Measurements from ENCODE around the gene ACVRL1. TPM values are rescaled to one million over a fixed set of nuclear protein-coding genes. Genes with fewer than 3 reads are reported as not detected.

The ACVRL1 gene
- total and polyA plus RNA-seq, 3 experiments from 2014 or later: 0.07 TPM; not detected in 2

- no peak overlapping the region for H3K4me3 ChIP-seq (ENCODE audit: low read length)
- H3K4me3 Mint-ChIP-seq: no peak overlapping the region
Measured at GRCh38 chr12:51897181-51897580, 10.1 kb upstream of the ACVRL1 start.

GRCh38 chr12:51898506-51898905 lies 8.8 kb upstream of the ACVRL1 start:
- no peaks in the 10 kb centered on the region for H3K36me3 ChIP-seq (ENCODE audit: insufficient read depth, low read length)
- H3K4me3 ChIP-seq (ENCODE audit: low read length): no peak overlapping the region
- H3K4me1 ChIP-seq (ENCODE audit: insufficient read depth, low read length): no peaks in the 10 kb centered on the region
- Mint-ChIP-seq H3K4me1 (no peaks in the 10 kb centered on the region), H3K4me3 (no peak overlapping the region), H3K36me3 (peaks cover 0 to 3% (median 2%) of the 10 kb centered on the region in 3 donors), H3K27ac (no peak overlapping the region), H3K27me3 (peaks cover 11 to 24% of the 10 kb centered on the region in 2 donors), H3K9me3 (no peaks in the 10 kb centered on the region)
- no peak for DNase-seq
- ChIA-PET CTCF (no interaction called here), POLR2A (no interaction called here)
- H3K9me3 ChIP-seq (ENCODE audit: low read length): no peaks in the 10 kb centered on the region
- H3K27ac ChIP-seq (ENCODE audit: low read depth, low read length): no peak overlapping the region
- H3K27me3 ChIP-seq (ENCODE audit: insufficient read depth, low read length, poor library complexity, severe bottlenecking): no peaks in the 10 kb centered on the region

More at GRCh38 chr12:51897181-51897580, 10.1 kb upstream of the ACVRL1 start:
- H3K9me3 Mint-ChIP-seq: no peaks in the 10 kb centered on the region
- peak overlapping the region in 1 of 8 donors; percentile 45 for H3K27ac Mint-ChIP-seq
- Histone ChIP-seq H3K9me3 (ENCODE audit: low read length) (no peaks in the 10 kb centered on the region), H3K27ac (ENCODE audit: low read depth, low read length) (no peak overlapping the region), H3K36me3 (ENCODE audit: insufficient read depth, low read length) (no peaks in the 10 kb centered on the region), H3K4me1 (ENCODE audit: insufficient read depth, low read length) (no peaks in the 10 kb centered on the region), H3K27me3 (ENCODE audit: insufficient read depth, low read length, poor library complexity, severe bottlenecking) (no peaks in the 10 kb centered on the region)
- no peaks in the 10 kb centered on the region for H3K4me1 Mint-ChIP-seq
- CTCF ChIA-PET: interaction anchor here (0.9 to 1.6 kb wide), 3 partner anchors 26 to 95 kb away, joined by 3 to 4 read pairs (median 4); no protein-coding TSS in a partner anchor
- peaks cover 11 to 28% of the 10 kb centered on the region in 2 donors for H3K27me3 Mint-ChIP-seq
- H3K36me3 Mint-ChIP-seq: peaks cover 0 to 3% (median 2%) of the 10 kb centered on the region in 3 donors
- no peak for DNase-seq
- POLR2A ChIA-PET: no interaction called here

- Histone ChIP-seq H3K9me3 (ENCODE audit: low read length) (no peaks in the 10 kb centered on the region), H3K4me1 (ENCODE audit: insufficient read depth, low read length) (no peaks in the 10 kb centered on the region), H3K36me3 (ENCODE audit: insufficient read depth, low read length) (no peaks in the 10 kb centered on the region), H3K4me3 (ENCODE audit: low read length) (no peak overlapping the region), H3K27ac (ENCODE audit: low read depth, low read length) (no peak overlapping the region), H3K27me3 (ENCODE audit: insufficient read depth, low read length, poor library complexity, severe bottlenecking) (no peaks in the 10 kb centered on the region)
- ChIA-PET CTCF (no interaction called here), POLR2A (no interaction called here)
- Mint-ChIP-seq H3K4me3 (no peak overlapping the region), H3K27ac (no peak overlapping the region), H3K27me3 (peaks cover 11 to 24% of the 10 kb centered on the region in 2 donors), H3K4me1 (no peaks in the 10 kb centered on the region), H3K9me3 (no peaks in the 10 kb centered on the region), H3K36me3 (peaks cover 0 to 3% (median 2%) of the 10 kb centered on the region in 3 donors)
- DNase-seq: no peak
Measured at GRCh38 chr12:51898937-51899336, 8.4 kb upstream of the ACVRL1 start.

GRCh38 chr12:51900323-51900889 lies 6.9 kb upstream of the ACVRL1 start:
- ChIA-PET POLR2A (no interaction called here), CTCF (no interaction called here)
- H3K27ac ChIP-seq (ENCODE audit: low read depth, low read length): no peak overlapping the region
- peaks cover 0 to 3% (median 2%) of the 10 kb centered on the region in 3 donors for H3K36me3 Mint-ChIP-seq
- H3K36me3 ChIP-seq (ENCODE audit: insufficient read depth, low read length): no peaks in the 10 kb centered on the region
- H3K4me3 ChIP-seq (ENCODE audit: low read length): no peak overlapping the region
- no peak overlapping the region for H3K4me3 Mint-ChIP-seq
- H3K27me3 Mint-ChIP-seq: peaks cover 10 to 21% of the 10 kb centered on the region in 2 donors
- no peaks in the 10 kb centered on the region for H3K9me3 Mint-ChIP-seq
- peaks cover 2% of the 10 kb centered on the region for H3K27me3 ChIP-seq (ENCODE audit: insufficient read depth, low read length, poor library complexity, severe bottlenecking)
- no peaks in the 10 kb centered on the region for H3K9me3 ChIP-seq (ENCODE audit: low read length)
- no peak for DNase-seq
- no peaks in the 10 kb centered on the region for H3K4me1 ChIP-seq (ENCODE audit: insufficient read depth, low read length)
- no peak overlapping the region for H3K27ac Mint-ChIP-seq
- no peaks in the 10 kb centered on the region for H3K4me1 Mint-ChIP-seq

GRCh38 chr12:51901121-51901817 lies 6.0 kb upstream of the ACVRL1 start:
- Mint-ChIP-seq H3K27me3 (peaks cover 9 to 22% of the 10 kb centered on the region in 2 donors), H3K4me1 (no peaks in the 10 kb centered on the region), H3K9me3 (no peaks in the 10 kb centered on the region), H3K27ac (no peak overlapping the region), H3K4me3 (no peak overlapping the region), H3K36me3 (peaks cover 0 to 3% (median 2%) of the 10 kb centered on the region in 3 donors)
- no peaks in the 10 kb centered on the region for H3K4me1 ChIP-seq (ENCODE audit: insufficient read depth, low read length)
- no peaks in the 10 kb centered on the region for H3K36me3 ChIP-seq (ENCODE audit: insufficient read depth, low read length)
- H3K4me3 ChIP-seq (ENCODE audit: low read length): no peak overlapping the region
- no peak for DNase-seq
- H3K9me3 ChIP-seq (ENCODE audit: low read length): no peaks in the 10 kb centered on the region
- no peak overlapping the region for H3K27ac ChIP-seq (ENCODE audit: low read depth, low read length)
- CTCF ChIA-PET: no interaction called here
- peaks cover 6% of the 10 kb centered on the region for H3K27me3 ChIP-seq (ENCODE audit: insufficient read depth, low read length, poor library complexity, severe bottlenecking)
- POLR2A ChIA-PET: no interaction called here

GRCh38 chr12:51901881-51902280 lies 5.4 kb upstream of the ACVRL1 start:
- Histone ChIP-seq H3K36me3 (ENCODE audit: insufficient read depth, low read length) (no peaks in the 10 kb centered on the region), H3K4me3 (ENCODE audit: low read length) (no peak overlapping the region), H3K27ac (ENCODE audit: low read depth, low read length) (no peak overlapping the region), H3K27me3 (ENCODE audit: insufficient read depth, low read length, poor library complexity, severe bottlenecking) (peaks cover 10% of the 10 kb centered on the region), H3K4me1 (ENCODE audit: insufficient read depth, low read length) (no peaks in the 10 kb centered on the region), H3K9me3 (ENCODE audit: low read length) (no peaks in the 10 kb centered on the region)
- Mint-ChIP-seq H3K4me3 (no peak overlapping the region), H3K9me3 (no peaks in the 10 kb centered on the region), H3K36me3 (peaks cover 0 to 3% (median 2%) of the 10 kb centered on the region in 3 donors), H3K4me1 (no peaks in the 10 kb centered on the region), H3K27ac (no peak overlapping the region), H3K27me3 (peaks cover 10 to 20% of the 10 kb centered on the region in 2 donors)
- no peak for DNase-seq
- CTCF ChIA-PET: no interaction called here
- POLR2A ChIA-PET: no interaction called here

- no peaks in the 10 kb centered on the region for H3K36me3 Mint-ChIP-seq
- Histone ChIP-seq H3K9me3 (ENCODE audit: low read length) (no peaks in the 10 kb centered on the region), H3K4me3 (ENCODE audit: low read length) (no peak overlapping the region), H3K36me3 (ENCODE audit: insufficient read depth, low read length) (no peaks in the 10 kb centered on the region), H3K4me1 (ENCODE audit: insufficient read depth, low read length) (no peaks in the 10 kb centered on the region), H3K27me3 (ENCODE audit: insufficient read depth, low read length, poor library complexity, severe bottlenecking) (peaks cover 10% of the 10 kb centered on the region), H3K27ac (ENCODE audit: low read depth, low read length) (peak overlapping the region; percentile 64)
- H3K27me3 Mint-ChIP-seq: peaks cover 16 to 37% of the 10 kb centered on the region in 2 donors
- peaks cover 0 to 8% (median 0%) of the 10 kb centered on the region in 3 donors for H3K4me1 Mint-ChIP-seq
- no peak for DNase-seq
- ChIA-PET POLR2A (no interaction called here), CTCF (interaction anchor here (1.3 kb wide), 1 partner anchor 84 kb away, joined by 3 read pairs; no protein-coding TSS in a partner anchor)
- H3K9me3 Mint-ChIP-seq: no peaks in the 10 kb centered on the region
- no peak overlapping the region for H3K27ac Mint-ChIP-seq
- H3K4me3 Mint-ChIP-seq: no peak overlapping the region
Measured at GRCh38 chr12:51904951-51905470, 2.3 kb upstream of the ACVRL1 start.

Measured in CD8-positive, alpha-beta memory T cell (primary cell).